WTC11 (cell line): ENCODE results near the gene GRM4. TPM values are rescaled to one million over a fixed set of nuclear protein-coding genes. Genes with fewer than 3 reads are reported as not detected.
A peak's percentile ranks its signal among the peaks of the same experiment; 100 is the strongest.

Experiments used
- ATAC-seq: fragments of 200-7000 bp; cut with Tn5 transposase; 2 replicates; pipeline ENCODE4 v1.10.0; 2021; ENCODE audit warnings: mild to moderate bottlenecking, moderate library complexity
- CTCF ChIA-PET: fragments of 300-600 bp; sonication (Branson Sonifier 250); formaldehyde crosslinking; loops from one replicate; lab custom pipeline; 2021; ENCODE audit warnings: antibody characterized with exemption; lab: Charles Lee
- POLR2A ChIA-PET: fragments of 350-600 bp; sonication (Branson Sonifier 250); formaldehyde crosslinking; loops from one replicate; lab custom pipeline; 2021; ENCODE audit warnings: antibody characterized with exemption; lab: Charles Lee
- DNase-seq: peaks from one replicate; pipeline ENCODE4 v3.0.0; 2021; ENCODE audit warnings: low spot score
- H3K27ac Mint-ChIP-seq: 2 replicates; pipeline ENCODE4 v1.8.0; 2021; ENCODE audit warnings: mixed read lengths
- H3K27me3 Mint-ChIP-seq: 2 replicates; pipeline ENCODE4 v1.8.0; 2021; ENCODE audit warnings: low read depth, mild to moderate bottlenecking, moderate library complexity, mixed read lengths
- H3K36me3 Mint-ChIP-seq: 2 replicates; pipeline ENCODE4 v1.8.0; 2021; ENCODE audit warnings: mixed read lengths
- H3K4me1 Mint-ChIP-seq: 2 replicates; pipeline ENCODE4 v1.8.0; 2022; ENCODE audit warnings: mixed read lengths
- H3K4me3 Mint-ChIP-seq: 2 replicates; pipeline ENCODE4 v1.8.0; 2021; ENCODE audit warnings: mild to moderate bottlenecking, moderate library complexity, mixed read lengths
- H3K9me3 Mint-ChIP-seq: 2 replicates; pipeline ENCODE4 v1.8.0; 2021; ENCODE audit warnings: mixed read lengths
- ATF2 ChIP-seq: sonication (generic); formaldehyde crosslinking; IDR thresholded peaks from 2 replicates; pipeline ENCODE4 v1.8.1; 2022; ENCODE audit warnings: low read depth, missing genetic modification reagents, borderline replicate concordance
- ATF6 ChIP-seq: sonication (generic); formaldehyde crosslinking; IDR thresholded peaks from 2 replicates; pipeline ENCODE4 v1.8.1; 2023; ENCODE audit warnings: mild to moderate bottlenecking, missing genetic modification reagents
- ERG ChIP-seq: fragments of 250-450 bp; sonication (Bioruptor Pico); IDR thresholded peaks from 2 replicates; pipeline ENCODE4 v1.8.0; 2021; ENCODE audit warnings: mild to moderate bottlenecking
- ETV6 ChIP-seq: sonication (generic); formaldehyde crosslinking; IDR thresholded peaks from 2 replicates; pipeline ENCODE4 v1.8.1; 2022; ENCODE audit warnings: mild to moderate bottlenecking, missing genetic modification reagents
- GABPB1 ChIP-seq: sonication (generic); formaldehyde crosslinking; IDR thresholded peaks from 2 replicates; pipeline ENCODE4 v1.8.1; 2023; ENCODE audit warnings: mild to moderate bottlenecking, missing genetic modification reagents
- JAZF1 ChIP-seq: fragments of 250-450 bp; sonication (Bioruptor Pico); IDR thresholded peaks from 2 replicates; pipeline ENCODE4 v1.9.0; 2021; ENCODE audit warnings: moderate library complexity, mild to moderate bottlenecking, inconsistent platforms
- MAX ChIP-seq: sonication (generic); formaldehyde crosslinking; IDR thresholded peaks from 2 replicates; pipeline ENCODE4 v1.8.0; 2022; ENCODE audit warnings: mild to moderate bottlenecking, missing genetic modification reagents
- NFYB ChIP-seq: sonication (generic); formaldehyde crosslinking; conservative IDR thresholded peaks from 2 replicates; pipeline ENCODE4 v1.8.0; 2022; ENCODE audit warnings: low read depth, missing genetic modification reagents
- NR3C1 ChIP-seq: sonication (generic); formaldehyde crosslinking; conservative IDR thresholded peaks from 2 replicates; pipeline ENCODE4 v1.8.1; 2023; ENCODE audit warnings: low read depth, mild to moderate bottlenecking, missing genetic modification reagents
- OVOL2 ChIP-seq: fragments of 250-450 bp; sonication (Bioruptor Pico); IDR thresholded peaks from 2 replicates; pipeline ENCODE4 v1.9.0; 2021; ENCODE audit warnings: mild to moderate bottlenecking, borderline replicate concordance
- PRDM15 ChIP-seq: sonication (generic); formaldehyde crosslinking; IDR thresholded peaks from 2 replicates; pipeline ENCODE4 v1.8.0; 2022; ENCODE audit warnings: missing genetic modification reagents
- PRRX2 ChIP-seq: fragments of 250-450 bp; sonication (Bioruptor Pico); IDR thresholded peaks from 2 replicates; pipeline ENCODE4 v1.8.0; 2021; ENCODE audit warnings: mild to moderate bottlenecking
- RELA ChIP-seq: sonication (generic); formaldehyde crosslinking; IDR thresholded peaks from 2 replicates; pipeline ENCODE4 v1.8.1; 2022; ENCODE audit warnings: missing genetic modification reagents, mild to moderate bottlenecking, borderline replicate concordance
- RORB ChIP-seq: fragments of 250-450 bp; sonication (Bioruptor Pico); IDR thresholded peaks from 2 replicates; pipeline ENCODE4 v1.9.0; 2021; ENCODE audit warnings: mild to moderate bottlenecking
- SMAD4 ChIP-seq: sonication (generic); formaldehyde crosslinking; IDR thresholded peaks from 2 replicates; pipeline ENCODE4 v1.8.0; 2022; ENCODE audit warnings: mild to moderate bottlenecking, missing genetic modification reagents
- USF2 ChIP-seq: sonication (generic); formaldehyde crosslinking; IDR thresholded peaks from 2 replicates; pipeline ENCODE4 v1.8.1; 2023; ENCODE audit warnings: mild to moderate bottlenecking, missing genetic modification reagents, moderate library complexity
- ZBTB21 ChIP-seq: sonication (generic); formaldehyde crosslinking; IDR thresholded peaks from 2 replicates; pipeline ENCODE4 v1.8.1; 2023; ENCODE audit warnings: mild to moderate bottlenecking, missing genetic modification reagents, borderline replicate concordance
- ZMAT4 ChIP-seq: fragments of 250-450 bp; sonication (Bioruptor Pico); IDR thresholded peaks from 2 replicates; pipeline ENCODE4 v1.9.0; 2021; ENCODE audit warnings: mild to moderate bottlenecking
- ZNF121 ChIP-seq: sonication (generic); formaldehyde crosslinking; IDR thresholded peaks from 2 replicates; pipeline ENCODE4 v1.8.0; 2023; ENCODE audit warnings: missing genetic modification reagents
- ZNF423 ChIP-seq: fragments of 250-450 bp; sonication (Bioruptor Pico); IDR thresholded peaks from 2 replicates; pipeline ENCODE4 v2.1.2; 2022; ENCODE audit warnings: mild to moderate bottlenecking, moderate library complexity
- total RNA-seq: library from RNA; stranded (reverse); gene quantifications from 3 replicates; pipeline ENCODE4 v1.2.3, GENCODE V29; 2021

The GRM4 gene
- total RNA-seq, 1 experiment from 2014 or later: 34.5 TPM

- POLR2A ChIA-PET: no interaction called here
- CTCF ChIA-PET: interaction anchor here (0.9 to 1.8 kb wide), 4 partner anchors 51 to 203 kb away, joined by 3 to 10 read pairs (median 4); no protein-coding TSS in a partner anchor
- Mint-ChIP-seq H3K36me3 (peaks cover 5% of the 10 kb centered on the region; the same call in 1 of the 2 replicates), H3K4me1 (peaks cover 5% of the 10 kb centered on the region), H3K27me3 (peaks cover 53% of the 10 kb centered on the region), H3K4me3 (peak overlapping the region; percentile 45), H3K9me3 (peaks cover 12% of the 10 kb centered on the region), H3K27ac (no peak overlapping the region)
- ATAC-seq (no peak; the same call in 1 of the 2 replicates), DNase-seq (peak; percentile 22)
- no peak for TF ChIP-seq RELA
- peak; percentile 70; the same call in 1 of the 2 replicates for TF ChIP-seq ZNF423 (CRISPR knock-in tag)
- no peak for TF ChIP-seq ATF2
Observed at GRCh38 chr6:33974471-33974870, 171.4 kb downstream of the GRM4 start.

GRCh38 chr6:33974030-33974429 lies 171.9 kb downstream of the GRM4 start:
- DNase-seq (no peak), ATAC-seq (no peak)
- peaks cover 5% of the 10 kb centered on the region for H3K4me1 Mint-ChIP-seq
- no peak overlapping the region for H3K27ac Mint-ChIP-seq
- ChIA-PET CTCF (interaction anchor here (0.9 to 1.8 kb wide), 4 partner anchors 51 to 203 kb away, joined by 3 to 10 read pairs (median 4); no protein-coding TSS in a partner anchor), POLR2A (no interaction called here)
- H3K9me3 Mint-ChIP-seq: peaks cover 12% of the 10 kb centered on the region
- peaks cover 5% of the 10 kb centered on the region; the same call in 1 of the 2 replicates for H3K36me3 Mint-ChIP-seq
- TF ChIP-seq ETV6 (CRISPR knock-in tag) (no peak), JAZF1 (CRISPR knock-in tag) (no peak), ZNF121 (CRISPR knock-in tag) (no peak), MAX (no peak), NR3C1 (CRISPR knock-in tag) (no peak), PRRX2 (CRISPR knock-in tag) (no peak), ERG (CRISPR knock-in tag) (no peak), ZMAT4 (no peak), NFYB (CRISPR knock-in tag) (no peak), ZBTB21 (no peak), SMAD4 (CRISPR knock-in tag) (no peak), PRDM15 (CRISPR knock-in tag) (no peak), GABPB1 (CRISPR knock-in tag) (no peak), RORB (CRISPR knock-in tag) (no peak), ATF6 (no peak), USF2 (CRISPR knock-in tag) (no peak), OVOL2 (CRISPR knock-in tag) (no peak)
- H3K27me3 Mint-ChIP-seq: peaks cover 52% of the 10 kb centered on the region
- no peak overlapping the region for H3K4me3 Mint-ChIP-seq
